Endothelial cell (in vitro differentiated cells): ENCODE measurements around the gene JAK1. TPM values are rescaled to one million over a fixed set of nuclear protein-coding genes. Genes with fewer than 3 reads are reported as not detected.
A peak's percentile ranks its signal among the peaks of the same experiment; 100 is the strongest.

Experiments used
- DNase-seq: peaks from one replicate; pipeline ENCODE4 v3.0.0; 2021; ENCODE audit warnings: low spot score
- H3K27ac Mint-ChIP-seq: one replicate; pipeline ENCODE4 v1.8.0; 2021; ENCODE audit warnings: mixed read lengths, inconsistent platforms; ENCODE audit not compliant: unreplicated experiment
- H3K27me3 Mint-ChIP-seq: one replicate; pipeline ENCODE4 v1.8.0; 2021; ENCODE audit warnings: mild to moderate bottlenecking, moderate library complexity, mixed read lengths, inconsistent platforms; ENCODE audit not compliant: unreplicated experiment
- H3K36me3 Mint-ChIP-seq: one replicate; pipeline ENCODE4 v1.8.0; 2021; ENCODE audit warnings: mild to moderate bottlenecking, low read depth, mixed read lengths, inconsistent platforms; ENCODE audit not compliant: unreplicated experiment
- H3K4me1 Mint-ChIP-seq: one replicate; pipeline ENCODE4 v1.8.0; 2021; ENCODE audit warnings: mild to moderate bottlenecking, mixed read lengths, inconsistent platforms; ENCODE audit not compliant: unreplicated experiment
- H3K4me3 Mint-ChIP-seq: one replicate; pipeline ENCODE4 v1.8.0; 2021; ENCODE audit warnings: mild to moderate bottlenecking, mixed read lengths, inconsistent platforms; ENCODE audit not compliant: unreplicated experiment
- H3K9me3 Mint-ChIP-seq: one replicate; pipeline ENCODE4 v1.8.0; 2021; ENCODE audit warnings: mixed read lengths, inconsistent platforms; ENCODE audit not compliant: unreplicated experiment
- CTCF ChIP-seq: fragments of 200-600 bp; sonication (generic); IDR thresholded peaks from one replicate; pipeline ENCODE4 v1.5.0; 2021; ENCODE audit warnings: antibody characterized with exemption; ENCODE audit not compliant: unreplicated experiment
- total RNA-seq: library from RNA; stranded (reverse); fragmentation: NEBNext Ultra II Directional; extraction: Animal tissue kit (Norgen Biotek cat#: 25700); gene quantifications from one replicate; pipeline ENCODE4 v1.2.1, GENCODE V29; 2021; ENCODE audit not compliant: unreplicated experiment

JAK1 gene
- total RNA-seq, 1 donor from 2014 or later: 202 TPM

- no peaks in the 10 kb centered on the region for H3K9me3 Mint-ChIP-seq
- H3K27me3 Mint-ChIP-seq: peaks cover 2% of the 10 kb centered on the region
- peaks cover 3% of the 10 kb centered on the region for H3K4me1 Mint-ChIP-seq
- no peak overlapping the region for H3K4me3 Mint-ChIP-seq
- no peak overlapping the region for H3K27ac Mint-ChIP-seq
- no peak for DNase-seq
- H3K36me3 Mint-ChIP-seq: no peaks in the 10 kb centered on the region
- no peak for TF ChIP-seq CTCF
Observed at GRCh38 chr1:64974288-64974825, 8.0 kb upstream of the JAK1 start.

- H3K4me3 Mint-ChIP-seq: no peak overlapping the region
- H3K27ac Mint-ChIP-seq: no peak overlapping the region
- no peaks in the 10 kb centered on the region for H3K9me3 Mint-ChIP-seq
- TF ChIP-seq CTCF: no peak
- peaks cover 4% of the 10 kb centered on the region for H3K4me1 Mint-ChIP-seq
- peaks cover 2% of the 10 kb centered on the region for H3K27me3 Mint-ChIP-seq
- no peaks in the 10 kb centered on the region for H3K36me3 Mint-ChIP-seq
- no peak for DNase-seq
Observed at GRCh38 chr1:64973061-64973647, 6.8 kb upstream of the JAK1 start.

GRCh38 chr1:64969305-64970046 is 3.1 kb upstream of the JAK1 start:
- Mint-ChIP-seq H3K27ac (no peak overlapping the region), H3K27me3 (peaks cover 8% of the 10 kb centered on the region), H3K4me1 (peaks cover 23% of the 10 kb centered on the region), H3K36me3 (peaks cover 9% of the 10 kb centered on the region), H3K4me3 (no peak overlapping the region), H3K9me3 (no peaks in the 10 kb centered on the region)
- no peak for DNase-seq
- no peak for TF ChIP-seq CTCF

- H3K27me3 Mint-ChIP-seq: peaks cover 8% of the 10 kb centered on the region
- peaks cover 9% of the 10 kb centered on the region for H3K36me3 Mint-ChIP-seq
- peak overlapping the region; percentile 93 for H3K4me3 Mint-ChIP-seq
- peaks cover 34% of the 10 kb centered on the region for H3K4me1 Mint-ChIP-seq
- peak overlapping the region; percentile 43 for H3K27ac Mint-ChIP-seq
- no peaks in the 10 kb centered on the region for H3K9me3 Mint-ChIP-seq
- no peak for TF ChIP-seq CTCF
- peak; percentile 7 for DNase-seq
Observed at GRCh38 chr1:64967381-64967780, 1.0 kb upstream of the JAK1 start.
